Activated CD4-positive, CD25-positive, alpha-beta regulatory T cell treated with anti-CD3 and anti-CD28 coated beads, Interleukin-2, amount 50 U/mL, for 16 hours (primary cell): Measurements from ENCODE around the gene TLR2.

ENCODE experiments used
- DNase-seq: peaks from one replicate; pipeline ENCODE4 v3.0.0-alpha.2; 2020; ENCODE audit warnings: low read depth, low spot score

The TLR2 gene

DNA sequence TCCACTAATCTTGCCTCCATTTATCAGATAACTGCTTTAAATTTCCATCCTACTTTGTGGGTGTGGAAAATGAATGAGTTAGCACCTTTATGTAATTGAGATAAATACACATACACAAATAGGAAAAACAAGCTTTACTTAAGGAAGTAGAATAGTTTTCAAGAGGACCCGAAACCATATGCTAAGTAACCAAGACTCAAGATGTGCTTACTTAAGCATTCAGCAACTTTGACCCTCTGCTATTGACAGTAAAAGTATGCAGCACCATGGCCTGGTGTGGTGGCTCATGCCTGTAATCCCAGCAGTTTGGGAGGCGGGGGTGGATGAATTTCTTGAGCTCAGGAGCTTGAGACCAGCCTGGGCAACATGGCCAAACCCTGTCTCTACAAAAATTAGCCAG lies 45.8 kb downstream of the TLR2 start:
- no peak for DNase-seq

GRCh38 chr4:153731239-153731638 lies 47.2 kb downstream of the TLR2 start:
- no peak for DNase-seq

DNA sequence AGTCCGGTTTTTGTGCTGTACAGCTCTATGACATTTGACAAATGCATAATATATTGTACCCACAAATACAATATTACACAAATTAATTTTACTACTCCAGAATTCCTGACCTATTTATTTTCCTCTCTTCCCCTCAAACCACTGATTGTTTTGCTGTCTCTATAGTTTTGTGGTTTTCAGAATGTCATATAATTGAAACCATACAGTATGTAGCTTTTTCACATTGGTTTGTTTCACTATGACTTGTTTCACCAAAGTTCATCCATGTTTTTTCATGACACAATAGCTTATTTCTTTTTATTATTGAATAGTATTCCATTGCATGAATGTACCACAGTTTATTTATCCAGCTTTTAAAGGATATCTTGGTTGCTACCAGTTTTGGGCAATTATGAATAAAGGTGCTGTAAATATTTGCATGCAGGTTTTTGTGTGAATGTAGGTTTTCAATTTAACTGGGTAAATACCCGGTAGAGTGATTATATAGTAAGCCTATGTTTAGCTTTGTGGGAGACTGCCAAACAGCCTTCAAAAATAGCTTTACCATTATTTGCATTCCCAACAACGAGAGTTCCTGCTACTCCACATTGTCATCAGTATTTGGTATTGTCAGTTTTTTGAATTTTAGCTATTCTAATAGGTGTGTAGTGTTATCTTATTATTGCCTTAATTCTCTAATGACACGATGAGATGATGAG lies 49.8 kb downstream of the TLR2 start:
- DNase-seq: no peak

GRCh38 chr4:153735906-153736461 lies 51.9 kb downstream of the TLR2 start:
- DNase-seq: no peak

- DNase-seq: no peak
Observed at GRCh38 chr4:153741541-153741940, 57.5 kb downstream of the TLR2 start.

DNA sequence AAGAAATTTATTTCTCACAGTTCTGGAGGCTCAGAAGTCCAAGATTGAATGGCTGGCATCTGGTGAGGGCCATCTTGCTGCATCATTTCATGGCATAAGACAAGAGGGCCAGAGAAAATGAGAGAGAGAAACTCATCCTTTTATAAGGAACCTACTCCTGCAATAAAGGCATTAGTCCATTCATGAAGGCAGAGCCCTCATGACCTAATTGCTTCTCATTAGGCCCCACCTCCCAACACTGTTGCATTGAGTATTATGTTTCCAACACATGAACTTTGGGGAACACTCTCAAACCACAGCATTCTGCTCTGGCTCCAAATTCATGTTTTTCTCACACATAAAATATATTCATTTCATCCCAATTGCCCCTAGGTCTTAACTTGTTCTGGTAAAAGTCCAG lies 61.6 kb downstream of the TLR2 start:
- DNase-seq: no peak

DNA sequence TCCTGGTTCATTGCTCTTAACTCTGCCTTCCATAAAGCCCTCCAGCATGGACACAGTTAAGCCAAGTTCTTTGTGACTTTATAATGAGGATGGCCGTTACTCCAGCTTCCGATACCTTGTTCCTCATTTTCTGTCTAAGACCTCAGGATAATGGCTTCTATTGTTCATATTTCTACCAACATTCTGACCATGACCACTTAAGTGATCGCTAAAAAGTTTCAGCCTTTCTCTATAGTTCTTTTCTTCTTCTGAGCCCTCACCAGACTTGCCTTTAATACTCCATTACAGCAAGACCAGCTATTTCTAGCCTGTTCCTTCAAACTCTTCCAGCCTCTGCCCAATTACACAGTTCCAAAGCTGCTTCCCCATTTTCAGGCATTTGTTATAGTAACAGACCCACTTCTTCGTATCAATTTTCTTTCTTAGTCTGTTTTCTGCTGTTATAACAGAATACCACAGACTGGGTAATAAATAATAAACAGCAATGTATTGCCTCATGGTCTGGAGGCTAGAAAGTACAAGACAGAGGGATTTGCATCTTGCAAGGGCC lies 63.4 kb downstream of the TLR2 start:
- no peak for DNase-seq

DNA sequence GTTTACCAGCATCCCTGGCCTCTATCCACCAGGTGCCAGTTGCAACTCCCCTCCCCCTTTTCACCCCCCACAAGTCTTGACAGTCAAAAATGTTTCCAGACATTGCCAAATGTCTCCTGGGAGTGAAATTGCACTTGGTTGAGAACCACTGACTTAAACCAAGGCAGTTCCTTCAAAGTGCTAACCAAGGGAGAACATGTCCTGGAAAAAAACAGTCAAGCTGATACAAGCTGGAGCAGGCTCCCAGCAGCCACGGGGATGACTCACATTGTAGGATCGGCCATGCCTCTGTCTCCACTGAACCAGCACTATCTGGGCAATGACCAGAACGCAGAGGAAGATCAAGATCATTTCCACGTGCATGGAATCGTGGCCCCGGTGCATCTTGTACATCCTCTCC lies 64.3 kb downstream of the TLR2 start:
- DNase-seq: no peak

- peak; percentile 35 for DNase-seq
Observed at GRCh38 chr4:153750197-153750817, 66.2 kb downstream of the TLR2 start.

DNA sequence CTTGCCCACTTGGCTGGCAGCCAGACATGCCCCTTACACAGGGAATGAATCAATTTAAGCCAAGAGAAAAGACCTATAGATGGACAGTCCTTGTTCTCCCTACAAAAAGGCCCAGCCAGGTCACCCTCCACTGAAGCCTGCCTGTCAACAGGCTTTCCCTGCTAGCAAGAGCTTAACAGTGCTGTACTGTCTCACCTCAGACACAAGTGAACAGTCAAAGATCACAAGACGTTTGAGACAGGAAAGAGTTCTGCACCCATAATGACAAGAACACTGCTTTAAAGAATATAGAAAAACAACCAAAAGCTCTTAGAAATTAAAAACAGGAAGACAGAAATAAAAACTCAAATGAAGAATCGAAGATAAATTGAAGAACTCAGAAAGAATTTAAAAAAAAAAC lies 71.1 kb downstream of the TLR2 start:
- no peak for DNase-seq
